NCI-H2227 (cell line): ENCODE results near the gene BID.
A peak's percentile ranks its signal among the peaks of the same experiment; 100 is the strongest.

ENCODE experiments used
- DNase-seq: peaks from one replicate; lab custom pipeline; 2025; ENCODE audit not compliant: unreplicated experiment; lab: John Stamatoyannopoulos, UW

BID gene

GRCh38 chr22:17783773-17784480, 9.7 kb upstream of the BID start:
- no peak for DNase-seq

GRCh38 chr22:17783312-17783711, 9.0 kb upstream of the BID start:
- no peak for DNase-seq

- DNase-seq = no peak
Measured at GRCh38 chr22:17782621-17783020, 8.4 kb upstream of the BID start.

GRCh38 chr22:17782158-17782557, 7.9 kb upstream of the BID start:
- DNase-seq = no peak

GRCh38 chr22:17781319-17782031, 7.2 kb upstream of the BID start:
- DNase-seq = no peak

- DNase-seq = no peak
Measured at GRCh38 chr22:17780741-17781318, 6.6 kb upstream of the BID start.

- no peak for DNase-seq
Measured at GRCh38 chr22:17780116-17780740, 6.0 kb upstream of the BID start.

- DNase-seq = no peak
Measured at GRCh38 chr22:17779286-17780115, 5.2 kb upstream of the BID start.

GRCh38 chr22:17778412-17778976, 4.2 kb upstream of the BID start:
- DNase-seq = no peak

- DNase-seq = no peak
Measured at GRCh38 chr22:17777717-17778044, 3.4 kb upstream of the BID start.

GRCh38 chr22:17777005-17777716, 2.9 kb upstream of the BID start:
- DNase-seq = no peak

- DNase-seq = no peak
Measured at GRCh38 chr22:17775781-17776465, 1.7 kb upstream of the BID start.

GRCh38 chr22:17774926-17775685, 837 bp upstream of the BID start:
- DNase-seq = no peak

- peak; percentile 68 for DNase-seq
Measured at GRCh38 chr22:17773606-17774205, 563 bp downstream of the BID start.

- DNase-seq = no peak
Measured at GRCh38 chr22:17772958-17773605, 1.2 kb downstream of the BID start.

- no peak for DNase-seq
Measured at GRCh38 chr22:17772249-17772957, 1.9 kb downstream of the BID start.
